AG04449 (cell line): ENCODE results near the gene CDKN2B-AS1.

Experiments
- CTCF ChIA-PET: fragments of 350-600 bp; formaldehyde crosslinking; extraction: SDS; loops from one replicate; lab custom pipeline; 2021; ENCODE audit warnings: antibody characterized with exemption; lab: Yijun Ruan, JAX
- POLR2A ChIA-PET: fragments of 400-600, 350-600 bp; formaldehyde crosslinking; extraction: SDS; loops from one replicate; lab custom pipeline; 2020; ENCODE audit warnings: antibody characterized with exemption, inconsistent platforms; lab: Yijun Ruan, JAX
- DNase-seq: peaks from one replicate; pipeline ENCODE4 v3.0.0-alpha.2; 2010; ENCODE audit warnings: low read depth, low spot score
- H3K4me3 ChIP-seq: 2 replicates; pipeline ENCODE4 v1.5.1; 2011; ENCODE audit warnings: low read depth, mild to moderate bottlenecking, control low read depth, low read length
- CTCF ChIP-seq: IDR thresholded peaks from one replicate; pipeline ENCODE4 v1.5.1; 2011; ENCODE audit warnings: mild to moderate bottlenecking, moderate library complexity, low read length, control low read depth, inconsistent platforms; ENCODE audit not compliant: insufficient read depth; ENCODE audit errors: missing control alignments

CDKN2B-AS1 gene

GRCh38 chr9:22120595-22120994, 126.0 kb downstream of the CDKN2B-AS1 start:
- POLR2A ChIA-PET = no interaction called here
- H3K4me3 ChIP-seq = no peak overlapping the region
- DNase-seq = no peak
- CTCF ChIA-PET = interaction anchor here (0.7 to 7.8 kb wide), 20 partner anchors 11 to 315 kb away, joined by 3 to 106 read pairs (median 7); partner anchors contain the start of gene CDKN2B
- no peak for TF ChIP-seq CTCF

- TF ChIP-seq CTCF = no peak
- DNase-seq = no peak
- CTCF ChIA-PET = interaction anchor here (0.6 to 7.8 kb wide), 6 partner anchors 13 to 290 kb away, joined by 3 to 106 read pairs (median 3); partner anchors contain the start of gene CDKN2B
- POLR2A ChIA-PET = interaction anchor here (0.6 kb wide), 1 partner anchor 97 kb away, joined by 4 read pairs; no protein-coding TSS in a partner anchor
- H3K4me3 ChIP-seq = no peak overlapping the region
Measured at GRCh38 chr9:22124263-22125011, 129.8 kb downstream of the CDKN2B-AS1 start.

GRCh38 chr9:22129133-22129532, 134.5 kb downstream of the CDKN2B-AS1 start:
- ChIA-PET CTCF (interaction anchor here (1.2 kb wide), 1 partner anchor 315 kb away, joined by 3 read pairs; no protein-coding TSS in a partner anchor), POLR2A (no interaction called here)
- DNase-seq = no peak
- no peak for TF ChIP-seq CTCF
- H3K4me3 ChIP-seq = no peak overlapping the region

GRCh38 chr9:22129633-22130032, 135.0 kb downstream of the CDKN2B-AS1 start:
- no peak overlapping the region for H3K4me3 ChIP-seq
- CTCF ChIA-PET = interaction anchor here (1.2 to 6.1 kb wide), 3 partner anchors 10 to 316 kb away, joined by 3 to 39 read pairs (median 3); no protein-coding TSS in a partner anchor
- POLR2A ChIA-PET = no interaction called here
- TF ChIP-seq CTCF = no peak
- DNase-seq = no peak

- DNase-seq = no peak
- no peak for TF ChIP-seq CTCF
- no peak overlapping the region for H3K4me3 ChIP-seq
- ChIA-PET POLR2A (no interaction called here), CTCF (interaction anchor here (1.1 to 6.1 kb wide), 3 partner anchors 12 to 318 kb away, joined by 3 to 39 read pairs (median 3); no protein-coding TSS in a partner anchor)
Measured at GRCh38 chr9:22131817-22132216, 137.2 kb downstream of the CDKN2B-AS1 start.

- ChIA-PET POLR2A (no interaction called here), CTCF (interaction anchor here (1.1 to 6.1 kb wide), 5 partner anchors 13 to 321 kb away, joined by 3 to 39 read pairs (median 6); partner anchors contain the start of gene CDKN2B)
- no peak for TF ChIP-seq CTCF
- no peak overlapping the region for H3K4me3 ChIP-seq
- DNase-seq = no peak
Measured at GRCh38 chr9:22134390-22134789, 139.8 kb downstream of the CDKN2B-AS1 start.
